Measurements from ENCODE around the gene MYB.
A peak's percentile ranks its signal among the peaks of the same experiment; 100 is the strongest.
"Not testable (repeated sequence)": the region's sequence is repeated elsewhere in the genome, so short reads cannot be mapped to it uniquely, and the experiment has no call there.

The MYB gene

GRCh38 chr6:135222623-135223022, 41.5 kb downstream of the MYB start:
- DNase-seq: no peak

- no peak for DNase-seq
These were observed 43.0 kb downstream of the MYB start for GRCh38 chr6:135224037-135224647.

- DNase-seq: no peak
These were observed 44.8 kb downstream of the MYB start for GRCh38 chr6:135225911-135226310.

DNA sequence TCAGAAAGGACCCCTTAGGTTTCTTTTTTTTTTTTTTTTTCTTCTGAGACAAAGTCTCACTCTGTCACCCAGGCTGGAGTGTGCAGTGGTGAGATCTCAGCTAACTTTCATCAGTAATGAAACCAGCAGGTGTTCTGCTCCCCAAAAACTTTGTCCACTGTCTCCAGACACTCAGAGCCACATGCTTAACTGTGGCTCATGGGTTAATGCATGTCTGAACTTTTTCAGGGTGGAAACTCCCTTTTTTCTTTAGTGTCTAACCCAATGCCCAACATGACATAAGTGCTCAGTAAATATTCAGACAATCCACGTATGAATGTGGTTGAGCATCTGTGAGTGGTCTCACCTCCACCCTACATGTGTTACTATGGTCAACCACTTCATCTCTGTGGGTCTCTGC, 45.4 kb downstream of the MYB start:
- no peak for DNase-seq

DNA sequence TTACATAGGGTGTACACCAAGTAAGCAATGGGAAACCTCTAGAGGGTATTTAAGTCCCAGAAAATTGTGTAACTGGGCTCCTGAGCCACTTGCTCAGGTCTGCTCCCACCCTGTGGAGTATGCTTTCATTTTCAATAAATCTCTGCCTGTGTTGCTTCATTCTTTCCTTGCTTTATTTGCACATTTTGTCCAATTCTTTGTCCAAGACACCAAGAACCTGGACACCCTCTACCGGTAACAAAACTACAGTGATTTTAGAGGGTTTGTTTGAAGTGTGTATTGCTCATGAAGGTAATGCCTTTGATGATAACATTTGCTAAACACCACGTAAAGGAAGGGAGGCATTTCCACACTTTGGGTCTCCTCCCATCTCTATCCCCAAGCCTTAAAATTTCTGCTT, 46.2 kb downstream of the MYB start:
- no peak for DNase-seq

DNA sequence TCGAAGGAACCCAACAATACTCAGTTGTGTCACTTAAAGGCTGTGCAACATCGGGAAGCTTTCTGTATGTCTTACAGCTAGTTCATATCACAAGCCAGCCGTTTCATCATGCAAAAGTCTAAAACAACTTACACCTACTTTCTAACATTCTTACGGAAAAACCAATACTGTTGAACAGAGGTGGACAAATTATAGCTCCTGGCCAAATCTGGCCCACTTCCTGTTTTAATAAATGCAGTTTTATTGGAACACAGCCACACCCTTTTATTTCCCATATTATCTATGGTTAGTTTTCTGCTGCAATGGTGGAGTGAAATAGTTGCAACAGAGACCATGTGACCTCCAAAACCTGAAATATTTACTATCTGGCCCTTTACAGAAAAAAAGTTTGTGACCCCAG, 46.6 kb downstream of the MYB start:
- DNase-seq: no peak

GRCh38 chr6:135228486-135228885, 47.4 kb downstream of the MYB start:
- no peak for DNase-seq

DNA sequence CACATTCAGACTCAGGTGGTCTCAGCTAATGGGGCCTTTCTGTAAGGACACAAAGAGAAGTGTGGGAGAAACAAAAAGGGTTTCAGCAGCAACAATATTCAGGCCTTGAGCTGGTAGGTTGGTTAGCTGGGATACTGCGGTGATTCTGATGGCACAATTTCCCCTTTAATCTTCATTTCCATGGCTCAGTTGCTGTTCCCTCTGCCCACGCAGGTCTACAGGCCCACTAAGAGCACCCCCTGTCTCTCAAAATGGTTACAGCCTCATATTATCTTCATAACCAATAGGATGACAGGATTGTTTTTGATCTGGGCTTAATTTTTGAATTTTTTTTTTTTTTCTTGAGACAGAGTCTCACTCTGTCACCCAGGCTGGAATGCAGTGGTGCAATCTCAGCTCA, 48.9 kb downstream of the MYB start:
- DNase-seq: peak; percentile 31 to 55 (median 53)

DNA sequence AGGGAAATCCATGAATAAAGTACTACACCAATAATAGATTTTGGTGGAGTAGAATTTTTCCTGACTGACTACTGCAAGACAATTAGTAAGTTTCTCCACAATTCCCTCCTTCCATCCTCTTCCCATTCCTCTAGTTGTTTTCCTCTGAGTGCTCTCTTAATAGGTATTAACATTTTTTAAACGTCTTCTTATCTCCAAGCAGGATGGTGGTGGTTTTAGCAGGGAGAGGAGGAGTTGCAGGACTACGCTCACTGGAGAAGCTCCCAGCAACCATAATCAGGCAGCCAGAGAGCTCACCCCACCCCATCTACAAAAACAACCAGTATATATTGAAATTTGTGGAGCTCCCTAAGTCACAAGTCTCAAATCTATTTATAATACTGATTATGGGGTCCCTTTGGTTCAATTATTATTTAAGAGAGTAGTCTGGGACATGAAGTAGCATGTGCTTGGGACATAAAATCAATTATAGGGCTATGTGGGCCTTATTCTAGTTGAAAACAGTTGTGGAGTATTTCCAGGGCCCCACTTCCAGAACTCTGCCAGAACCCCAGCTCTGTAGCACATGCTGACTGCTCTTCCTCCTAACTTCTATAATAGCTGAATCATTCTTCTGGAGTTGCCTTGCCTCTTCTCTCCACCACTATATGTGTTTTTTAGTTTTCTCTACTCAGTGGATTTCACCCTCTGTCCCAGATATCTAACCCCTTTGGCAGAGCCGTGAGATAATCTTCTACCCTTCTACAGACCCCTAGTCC, 49.8 kb downstream of the MYB start:
- peak in 1 of 4 experiments; percentile 43 for DNase-seq

- DNase-seq: peak in 3 of 4 experiments; percentile 20 to 38 (median 20)
These were observed 50.3 kb downstream of the MYB start for GRCh38 chr6:135231469-135231844.

- DNase-seq: peak in 2 of 4 experiments; percentile 28 to 45
These were observed 52.8 kb downstream of the MYB start for GRCh38 chr6:135233686-135234491.

GRCh38 chr6:135234492-135234780, 53.3 kb downstream of the MYB start:
- DNase-seq: no peak

DNA sequence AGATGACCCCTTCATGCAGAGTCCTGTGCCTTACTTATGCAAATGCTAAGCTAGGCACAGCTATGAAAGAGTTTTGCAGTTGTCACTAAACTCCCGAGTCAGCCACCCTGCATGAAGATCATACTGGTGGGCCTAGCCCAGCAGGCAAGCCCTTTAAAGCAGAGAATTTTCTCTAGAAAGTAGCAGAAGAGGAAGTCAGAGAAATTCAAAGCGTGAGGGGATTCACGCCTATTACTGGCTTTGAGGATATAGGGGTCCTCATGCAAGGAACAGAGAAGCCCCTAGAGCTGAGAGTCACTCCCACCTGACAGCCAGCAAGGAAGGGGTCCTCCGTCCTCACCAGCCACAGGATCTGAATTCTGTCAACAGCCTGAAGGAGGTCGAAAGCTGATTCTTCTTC, 54.6 kb downstream of the MYB start:
- DNase-seq: peak in 1 of 4 experiments; percentile 20

- DNase-seq: no peak
These were observed 55.2 kb downstream of the MYB start for GRCh38 chr6:135236319-135236718.

DNA sequence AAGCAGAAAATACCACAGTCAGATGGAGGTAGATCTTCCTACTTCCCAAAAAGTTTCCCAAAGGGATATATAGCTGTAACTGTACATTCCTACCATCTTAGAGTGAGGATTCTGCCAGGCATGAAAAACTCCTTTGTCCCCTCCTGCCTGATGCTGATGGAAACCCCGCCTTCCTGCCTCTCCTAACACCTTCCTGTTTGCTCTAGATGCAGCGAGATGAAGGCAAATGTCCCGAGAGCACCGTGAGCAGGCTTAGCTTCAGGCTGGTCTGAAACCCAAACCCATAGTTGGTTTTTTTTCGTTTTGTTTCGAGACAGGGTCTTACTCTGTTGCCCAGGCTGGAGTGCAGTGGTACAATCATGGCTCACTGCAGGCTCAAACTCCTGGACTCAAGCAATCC, 55.6 kb downstream of the MYB start:
- no peak for DNase-seq

GRCh38 chr6:135240711-135241110, 59.6 kb downstream of the MYB start:
- no peak for DNase-seq

DNA sequence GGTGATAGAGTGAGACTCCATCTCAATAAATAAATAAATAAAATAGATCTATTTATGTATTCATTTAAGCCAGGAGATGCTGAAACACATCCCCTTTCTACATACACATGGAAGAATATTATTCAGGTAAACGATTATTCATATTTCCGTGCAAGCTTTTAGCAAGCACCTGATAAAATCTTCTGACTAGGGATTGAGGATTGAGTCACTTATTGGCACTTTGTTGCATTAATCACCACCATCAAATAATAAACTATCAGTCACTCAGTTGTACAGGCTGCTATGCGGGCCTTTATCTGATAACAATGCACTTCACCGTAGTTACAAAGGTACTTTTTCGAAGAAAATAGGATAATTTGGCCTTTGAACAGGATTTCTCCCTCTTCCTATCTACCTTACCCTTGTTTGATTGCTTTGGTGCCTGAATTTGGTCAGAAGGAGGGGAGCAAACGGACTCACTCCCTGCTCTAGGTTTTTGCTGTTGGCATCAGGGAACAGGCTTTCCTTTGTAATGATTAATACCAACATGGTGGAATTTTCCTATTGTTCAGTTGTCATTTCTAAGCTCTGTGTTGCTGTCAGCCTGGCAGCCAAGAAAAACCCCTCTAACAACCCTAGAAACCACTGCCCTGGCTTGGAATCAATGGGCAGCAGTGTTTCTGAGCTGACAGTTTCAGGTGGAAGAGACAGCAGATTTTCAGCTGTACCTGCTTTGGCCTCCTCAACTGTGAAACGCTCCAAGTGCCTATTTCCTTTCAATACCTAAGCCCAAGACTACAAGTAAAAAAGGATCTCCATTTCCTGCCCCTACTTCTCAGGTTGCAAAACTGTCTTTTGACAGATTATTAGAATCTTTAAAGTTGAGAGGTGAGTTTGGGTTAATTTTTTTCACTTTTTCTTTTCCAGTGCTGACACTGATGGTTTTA, 63.0 kb downstream of the MYB start:
- no peak for DNase-seq

DNA sequence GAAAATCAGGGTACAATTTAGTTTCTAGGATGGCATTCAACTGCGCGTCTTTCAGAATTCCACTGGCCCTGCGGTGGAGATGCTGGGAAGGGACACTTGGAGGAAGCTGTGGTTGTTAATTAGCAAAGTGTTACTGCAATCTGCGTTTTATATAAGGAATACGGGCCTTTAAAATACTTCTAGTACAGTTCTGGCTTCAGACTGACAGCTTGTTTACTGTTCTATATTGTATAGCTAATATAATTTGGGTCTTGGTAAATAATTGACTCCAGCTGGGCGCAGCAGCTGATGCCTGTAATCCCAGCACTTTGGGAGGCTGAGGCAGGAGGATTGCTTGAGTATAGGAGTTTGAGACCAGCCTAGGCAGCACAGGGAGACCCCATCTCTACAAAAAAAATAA, 63.7 kb downstream of the MYB start:
- DNase-seq: no peak

- DNase-seq: not testable (repeated sequence)
These were observed 65.4 kb downstream of the MYB start for GRCh38 chr6:135246412-135247012.

GRCh38 chr6:135250234-135250633, 69.1 kb downstream of the MYB start:
- DNase-seq: peak in 3 of 4 experiments; percentile 22 to 48 (median 33)

DNA sequence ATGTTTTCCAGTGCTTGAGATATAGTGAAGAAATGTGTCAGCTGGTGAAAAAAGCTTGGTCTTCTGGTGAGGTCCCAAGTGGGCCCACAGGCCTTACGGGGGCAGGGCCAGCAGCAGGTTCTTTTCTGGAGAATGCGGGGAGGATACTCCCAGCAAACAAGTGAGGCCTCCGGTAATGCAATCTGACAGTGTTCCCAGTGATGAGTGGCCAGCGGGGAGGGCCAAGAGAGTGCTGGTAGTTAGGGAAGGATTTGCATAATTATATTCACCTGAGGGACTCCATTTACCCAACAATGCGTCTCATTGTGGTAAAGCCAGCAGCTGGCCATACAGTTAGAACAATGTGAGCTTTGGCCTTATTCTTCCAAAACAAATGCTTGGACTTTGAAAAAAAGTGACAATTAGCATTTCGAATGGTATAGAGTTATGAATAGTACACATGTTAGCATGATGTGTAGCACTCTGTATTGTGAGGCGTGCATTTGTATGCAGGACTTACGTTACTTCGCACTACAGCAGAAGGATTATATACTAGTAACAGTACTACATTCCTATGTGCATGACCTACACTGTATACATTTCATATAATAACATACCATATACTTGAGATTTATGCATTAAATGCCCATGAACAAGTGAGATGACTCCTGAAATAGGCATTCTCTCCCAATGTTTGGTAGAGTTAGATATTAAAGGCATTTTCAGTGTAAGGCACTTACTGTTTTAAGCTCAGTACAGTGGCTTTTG, 69.8 kb downstream of the MYB start:
- no peak for DNase-seq
